GM23248 (cell line): ENCODE data around the gene MMP27. TPM values are rescaled to one million over a fixed set of nuclear protein-coding genes. Genes with fewer than 3 reads are reported as not detected.

ENCODE experiments used
- DNase-seq: peaks from one replicate; pipeline ENCODE4 v3.0.0-alpha.2; 2015
- H2AFZ ChIP-seq: fragments of 200-600 bp; sonication (generic); 2 replicates; pipeline ENCODE4 v1.6.1; 2016; ENCODE audit warnings: antibody characterized with exemption
- H3F3A ChIP-seq: fragments of 200-600 bp; sonication (generic); 2 replicates; pipeline ENCODE4 v1.6.1; 2016; ENCODE audit warnings: mild to moderate bottlenecking, antibody characterized with exemption, mixed run types; ENCODE audit not compliant: insufficient read depth
- H3K27ac ChIP-seq: fragments of 200-600 bp; sonication (generic); 2 replicates; pipeline ENCODE4 v1.5.1; 2016; ENCODE audit warnings: mild to moderate bottlenecking
- H3K27me3 ChIP-seq: fragments of 200-600 bp; sonication (generic); replicated peaks from 2 replicates; pipeline ENCODE4 v1.6.1; 2016; ENCODE audit warnings: mild to moderate bottlenecking; ENCODE audit not compliant: insufficient read depth
- H3K36me3 ChIP-seq: fragments of 200-600 bp; sonication (generic); 2 replicates; pipeline ENCODE4 v1.6.1; 2016; ENCODE audit warnings: low read depth, mild to moderate bottlenecking
- H3K4me1 ChIP-seq: fragments of 200-600 bp; sonication (generic); 2 replicates; pipeline ENCODE4 v1.6.1; 2016; ENCODE audit warnings: mild to moderate bottlenecking; ENCODE audit not compliant: insufficient read depth
- H3K4me2 ChIP-seq: fragments of 200-600 bp; sonication (generic); one replicate; pipeline ENCODE4 v1.6.1; 2016; ENCODE audit warnings: mild to moderate bottlenecking; ENCODE audit not compliant: unreplicated experiment
- H3K4me3 ChIP-seq: fragments of 200-600 bp; sonication (generic); 2 replicates; pipeline ENCODE4 v1.5.1; 2016; ENCODE audit warnings: mild to moderate bottlenecking
- H3K79me2 ChIP-seq: fragments of 200-600 bp; sonication (generic); 2 replicates; pipeline ENCODE4 v1.6.1; 2016; ENCODE audit warnings: mild to moderate bottlenecking; ENCODE audit not compliant: insufficient read depth
- H3K9ac ChIP-seq: fragments of 200-600 bp; sonication (generic); 2 replicates; pipeline ENCODE4 v1.6.1; 2016; ENCODE audit warnings: mild to moderate bottlenecking
- H3K9me2 ChIP-seq: fragments of 200-600 bp; sonication (generic); 2 replicates; pipeline ENCODE4 v1.6.1; 2016; ENCODE audit warnings: mixed run types, mild to moderate bottlenecking, moderate library complexity; ENCODE audit not compliant: insufficient read depth
- H3K9me3 ChIP-seq: fragments of 200-600 bp; sonication (generic); one replicate; pipeline ENCODE4 v1.6.1; 2017; ENCODE audit warnings: low read depth
- H4K20me1 ChIP-seq: fragments of 200-600 bp; sonication (generic); 2 replicates; pipeline ENCODE4 v1.6.0; 2016; ENCODE audit not compliant: insufficient read depth
- EZH2 ChIP-seq: fragments of 200-600 bp; sonication (generic); IDR thresholded peaks from 2 replicates; pipeline ENCODE4 v1.6.1; 2018; ENCODE audit warnings: antibody characterized with exemption, mild to moderate bottlenecking; ENCODE audit not compliant: insufficient read depth, poor library complexity, severe bottlenecking
- EZH2phosphoT487 ChIP-seq: fragments of 200-600 bp; sonication (generic); IDR thresholded peaks from 2 replicates; pipeline ENCODE4 v1.6.1; 2018; ENCODE audit warnings: antibody characterized with exemption, moderate library complexity, mild to moderate bottlenecking, low read depth; ENCODE audit not compliant: insufficient read depth
- WGBS, 2 experiments: methylation state at CpG; one replicate each; pipeline ENCODE4 v1.1.6; 2015 to 2017; ENCODE audit warnings: low lambda C conversion rate in 2 of 2, low coverage in 1 of 2; ENCODE audit errors: missing lambda C conversion rate in 2 of 2; 5-methylcytosine and 5-hydroxymethylcytosine counted together
- in situ Hi-C: fragments of 300-500 bp; cut with MboI; formaldehyde crosslinking; loops from 2 replicates; pipeline ENCODE4 v1.15.0; 2020
- polyA plus RNA-seq: library from polyadenylated mRNA; unstranded; fragments of >200 nt; fragmentation: Nextera tagmentation; extraction: Ambion mirVana; gene quantifications from 2 replicates; pipeline ENCODE4 v1.2.1, GENCODE V29; 2016
- total RNA-seq: library from RNA; depleted of rRNA; stranded (reverse); fragments of >200 nt; shearing (Covaris generic); gene quantifications from 2 replicates; pipeline ENCODE4 v1.2.3, GENCODE V29; 2014

Gene MMP27
- total and polyA plus RNA-seq, 2 experiments from 2014 or later = 0.09 TPM; not detected in 1

DNA sequence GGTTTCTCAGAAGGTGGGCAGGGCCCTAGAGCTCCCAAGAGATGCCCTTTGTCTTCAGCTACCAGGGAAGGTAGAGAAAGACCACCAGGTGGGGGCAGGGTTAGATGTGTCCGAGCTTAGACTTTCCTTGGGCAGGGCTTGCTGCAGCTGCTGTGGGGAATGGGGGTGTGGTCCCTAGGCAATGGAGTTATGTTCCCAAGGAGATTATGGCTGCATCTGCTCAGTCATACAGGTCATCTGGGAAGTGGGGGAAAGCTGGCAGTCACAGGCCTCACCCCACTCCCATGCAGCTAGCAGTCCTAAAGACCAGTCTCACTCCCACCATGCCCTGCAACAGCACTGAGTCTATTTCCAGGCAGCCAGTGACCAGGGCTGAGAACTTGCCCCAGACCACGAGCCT is 29.5 kb downstream of the MMP27 start:
- in situ Hi-C loops = no loop called here
- DNase-seq = no peak

DNA sequence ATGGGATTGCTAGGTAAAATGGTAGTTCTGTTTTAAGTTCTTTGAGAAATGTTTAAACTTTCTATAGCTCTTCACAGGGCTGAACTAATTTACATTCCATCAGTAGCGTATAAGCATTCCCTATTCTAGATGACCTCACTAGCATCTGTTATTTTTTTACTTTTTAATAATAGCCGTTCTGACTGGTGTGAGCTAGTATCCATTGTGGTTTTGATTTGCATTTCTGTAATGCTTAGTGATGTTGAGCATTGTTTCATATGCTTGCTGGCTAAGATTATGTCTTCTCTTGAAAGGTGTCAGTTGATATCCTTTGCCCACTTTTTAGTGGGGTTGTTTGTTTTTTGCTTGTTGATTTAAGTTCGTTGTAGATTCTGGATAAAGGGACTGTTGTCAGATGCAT is 35.9 kb downstream of the MMP27 start:
- Histone ChIP-seq H3K27me3 (no peaks in the 10 kb centered on the region), H3K9me3 (no peaks in the 10 kb centered on the region), H3K79me2 (no peaks in the 10 kb centered on the region), H3K4me1 (no peaks in the 10 kb centered on the region), H3K9ac (no peak overlapping the region), H3K9me2 (no peaks in the 10 kb centered on the region), H3K27ac (no peak overlapping the region), H3F3A (no peaks in the 10 kb centered on the region), H2AFZ (no peak overlapping the region), H4K20me1 (no peaks in the 10 kb centered on the region), H3K4me2 (no peak overlapping the region), H3K36me3 (no peaks in the 10 kb centered on the region), H3K4me3 (no peak overlapping the region)
- in situ Hi-C loops = no loop called here
- WGBS, 2 experiments = 43 to 45% methylated on average over 3 of the region's 3 CpGs
- TF ChIP-seq EZH2 (no peak), EZH2phosphoT487 (no peak)
- DNase-seq = peak; percentile 24

More for the DNA sequence above, 29.5 kb downstream of the MMP27 start:
- Histone ChIP-seq H3F3A (peaks cover 3% of the 10 kb centered on the region; the same call in 1 of the 2 replicates), H3K4me2 (no peak overlapping the region), H3K9me2 (no peaks in the 10 kb centered on the region), H3K79me2 (no peaks in the 10 kb centered on the region), H3K27ac (no peak overlapping the region), H3K9me3 (no peaks in the 10 kb centered on the region), H3K4me3 (no peak overlapping the region), H3K27me3 (peaks cover 22% of the 10 kb centered on the region; the same call in 1 of the 2 replicates), H4K20me1 (no peaks in the 10 kb centered on the region), H3K36me3 (no peaks in the 10 kb centered on the region), H3K9ac (no peak overlapping the region), H2AFZ (no peak overlapping the region), H3K4me1 (no peaks in the 10 kb centered on the region)
- TF ChIP-seq EZH2phosphoT487 = no peak
- 19 to 28% methylated on average over 2 of the region's 2 CpGs for WGBS, 2 experiments

DNA sequence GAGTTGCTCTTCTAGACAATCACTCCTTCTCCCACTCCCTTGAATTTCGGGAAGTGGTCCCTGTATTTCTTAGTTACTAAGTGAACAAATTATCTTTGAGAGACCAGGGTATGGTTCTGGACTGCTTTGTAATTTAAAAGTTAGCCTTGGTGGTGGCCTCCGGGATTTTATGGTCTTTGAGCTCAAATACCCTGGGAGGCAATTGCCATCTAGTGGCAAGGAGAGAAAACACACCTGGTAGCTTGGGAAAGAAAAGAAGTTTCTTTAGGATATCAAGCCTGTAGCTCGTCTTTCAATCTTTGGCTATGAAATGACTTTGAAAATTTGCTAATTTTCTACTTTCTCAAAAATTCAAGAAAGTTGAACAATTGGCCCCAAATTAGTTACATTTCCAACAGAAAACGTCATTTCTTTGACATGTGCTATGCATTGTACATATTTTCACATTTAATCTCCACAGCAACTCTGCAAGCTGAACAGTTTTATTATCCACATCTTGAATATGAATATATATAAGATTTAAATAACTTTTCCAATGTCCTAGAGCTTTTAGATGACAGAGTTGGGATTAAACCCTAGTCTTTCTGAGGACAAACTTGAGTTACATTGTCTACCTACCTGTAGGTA is 39.1 kb downstream of the MMP27 start:
- in situ Hi-C loops = no loop called here

DNA sequence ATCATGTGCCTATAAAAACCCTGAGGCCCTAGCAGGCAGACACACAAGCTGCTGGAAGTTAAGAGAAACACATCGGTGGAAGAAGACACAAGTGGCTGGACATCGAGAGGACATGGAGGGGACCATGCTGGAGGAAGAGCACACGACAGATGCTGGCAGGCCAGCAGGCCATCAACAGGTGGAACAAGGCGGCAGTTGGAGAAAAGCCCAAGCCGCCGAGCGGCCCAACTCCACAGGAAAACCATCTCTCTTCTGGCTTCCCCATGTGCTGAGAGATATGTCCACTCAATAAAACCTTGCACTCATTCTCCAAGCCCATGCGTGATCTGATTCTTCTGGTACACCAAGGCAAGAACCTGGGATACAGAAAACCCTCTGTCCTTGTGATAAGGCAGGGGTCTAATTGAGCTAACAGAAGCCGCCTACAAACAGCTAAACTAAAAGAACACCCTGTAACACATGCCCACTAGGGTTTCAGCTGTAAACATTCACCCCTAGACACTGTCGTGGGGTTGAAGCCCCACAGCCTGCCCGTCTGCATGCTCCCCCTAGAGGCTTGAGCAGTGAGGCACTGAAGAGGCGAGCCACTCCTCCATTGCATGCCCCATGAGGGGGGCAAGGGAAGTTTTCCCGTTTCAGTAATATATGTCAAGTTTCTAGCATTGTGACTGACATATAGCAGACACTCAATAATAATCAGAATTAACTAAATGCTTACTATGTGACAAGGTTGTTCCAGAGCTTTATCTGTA is 41.4 kb downstream of the MMP27 start:
- no peaks in the 10 kb centered on the region for H3K79me2 ChIP-seq
- H3K9me3 ChIP-seq = no peaks in the 10 kb centered on the region
- H3K9ac ChIP-seq = no peak overlapping the region
- WGBS, 2 experiments = 76% methylated on average over 13 of the region's 13 CpGs
- H3K36me3 ChIP-seq = no peaks in the 10 kb centered on the region
- H3K27ac ChIP-seq = no peak overlapping the region
- peak; percentile 31 for DNase-seq
- TF ChIP-seq EZH2phosphoT487 (no peak), EZH2 (no peak)
- no peak overlapping the region for H3K4me3 ChIP-seq
- in situ Hi-C loops = no loop called here
- peaks cover 17% of the 10 kb centered on the region for H3K27me3 ChIP-seq
- no peaks in the 10 kb centered on the region for H4K20me1 ChIP-seq
- no peak overlapping the region for H3K4me2 ChIP-seq
- H2AFZ ChIP-seq = no peak overlapping the region
- H3K9me2 ChIP-seq = no peaks in the 10 kb centered on the region
- H3F3A ChIP-seq = no peaks in the 10 kb centered on the region
- no peaks in the 10 kb centered on the region for H3K4me1 ChIP-seq

More for the DNA sequence above, 39.1 kb downstream of the MMP27 start:
- no peaks in the 10 kb centered on the region for H4K20me1 ChIP-seq
- no peak overlapping the region for H2AFZ ChIP-seq
- no peaks in the 10 kb centered on the region for H3K79me2 ChIP-seq
- no peak overlapping the region for H3K4me3 ChIP-seq
- H3K4me2 ChIP-seq = peak overlapping the region; percentile 44
- H3K4me1 ChIP-seq = no peaks in the 10 kb centered on the region
- WGBS, 2 experiments = 0 to 1% methylated on average over 4 of the region's 4 CpGs
- no peaks in the 10 kb centered on the region for H3F3A ChIP-seq
- TF ChIP-seq EZH2phosphoT487 (no peak), EZH2 (no peak)
- H3K9ac ChIP-seq = no peak overlapping the region
- no peak overlapping the region for H3K27ac ChIP-seq
- H3K27me3 ChIP-seq = 0 out of 2 replicates have a peak, but pooled peaks cover under 1% of the 10 kb centered on the region
- H3K9me2 ChIP-seq = no peaks in the 10 kb centered on the region
- DNase-seq = peak; percentile 74
- no peaks in the 10 kb centered on the region for H3K36me3 ChIP-seq
- no peaks in the 10 kb centered on the region for H3K9me3 ChIP-seq
